BE2C (cell line): ENCODE results near the gene LRBA.

Experiments
- DNase-seq: peaks from one replicate; pipeline ENCODE4 v3.0.0-alpha.2; 2020
- H3K27me3 ChIP-seq: fragments of 250-450 bp; sonication (Bioruptor Pico); 2 replicates; pipeline ENCODE4 v1.5.1; 2020; ENCODE audit warnings: mild to moderate bottlenecking
- H3K36me3 ChIP-seq: fragments of 250-450 bp; sonication (Bioruptor Pico); 2 replicates; pipeline ENCODE4 v1.5.1; 2020; ENCODE audit warnings: mild to moderate bottlenecking
- H3K4me1 ChIP-seq: fragments of 250-450 bp; sonication (Bioruptor Pico); 2 replicates; pipeline ENCODE4 v1.5.1; 2020
- H3K4me3 ChIP-seq: 2 replicates; pipeline ENCODE4 v1.5.1; 2011; ENCODE audit warnings: low read depth, low read length
- H3K9me3 ChIP-seq: fragments of 250-450 bp; sonication (Bioruptor Pico); 2 replicates; pipeline ENCODE4 v1.5.1; 2020
- CTCF ChIP-seq: IDR thresholded peaks from 2 replicates; pipeline ENCODE4 v1.5.1; 2012; ENCODE audit warnings: mild to moderate bottlenecking, low read depth, low read length

LRBA gene

GRCh38 chr4:150817804-150818528, 197.1 kb downstream of the LRBA start:
- Histone ChIP-seq H3K27me3 (no peaks in the 10 kb centered on the region), H3K36me3 (no peaks in the 10 kb centered on the region), H3K4me1 (no peaks in the 10 kb centered on the region), H3K4me3 (no peak overlapping the region), H3K9me3 (no peaks in the 10 kb centered on the region)
- no peak for TF ChIP-seq CTCF
- DNase-seq: no peak

DNA sequence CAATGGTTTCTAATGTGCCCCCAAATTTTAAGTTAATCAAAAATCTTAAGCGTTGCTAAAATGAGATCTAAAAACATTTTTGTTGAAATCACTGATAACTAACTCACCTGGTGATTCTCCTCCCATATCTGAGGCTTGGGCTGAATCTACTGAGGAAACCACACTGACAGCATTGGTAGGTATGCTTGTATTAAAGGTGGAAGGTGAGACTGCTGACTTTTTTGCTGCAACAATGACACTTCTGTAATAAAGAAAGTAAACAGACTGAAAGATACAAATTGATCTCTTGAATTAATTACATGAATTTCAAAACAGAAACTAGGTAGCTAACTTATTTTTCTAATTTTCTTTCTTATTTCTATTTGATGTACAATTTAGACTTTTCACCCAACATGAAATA, 198.1 kb downstream of the LRBA start:
- no peaks in the 10 kb centered on the region for H3K9me3 ChIP-seq
- no peak overlapping the region for H3K4me3 ChIP-seq
- no peak for TF ChIP-seq CTCF
- H3K4me1 ChIP-seq: no peaks in the 10 kb centered on the region; the same call in 1 of the 2 replicates
- no peaks in the 10 kb centered on the region for H3K27me3 ChIP-seq
- H3K36me3 ChIP-seq: no peaks in the 10 kb centered on the region
- no peak for DNase-seq

DNA sequence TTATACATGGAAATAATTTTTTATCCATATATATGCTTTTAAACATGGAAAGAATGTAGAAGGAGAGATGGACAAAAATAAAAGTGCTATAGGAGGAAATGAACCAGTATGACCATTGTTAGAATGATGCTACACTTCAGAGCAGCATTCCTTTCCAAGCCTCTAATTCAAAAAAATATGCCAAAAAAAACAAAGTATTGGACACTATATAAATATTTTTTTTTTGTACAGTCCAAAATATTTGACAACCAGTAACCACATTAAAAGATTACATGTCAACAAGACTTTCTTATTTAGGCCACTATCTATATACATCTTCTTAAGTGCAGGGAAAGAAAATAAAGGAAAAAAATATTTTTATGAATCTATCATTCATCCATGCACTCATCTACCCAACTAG, 198.6 kb downstream of the LRBA start:
- Histone ChIP-seq H3K27me3 (no peaks in the 10 kb centered on the region), H3K9me3 (no peaks in the 10 kb centered on the region), H3K4me1 (no peaks in the 10 kb centered on the region; the same call in 1 of the 2 replicates), H3K36me3 (no peaks in the 10 kb centered on the region), H3K4me3 (no peak overlapping the region)
- no peak for DNase-seq
- TF ChIP-seq CTCF: no peak

GRCh38 chr4:150814873-150815272, 200.2 kb downstream of the LRBA start:
- Histone ChIP-seq H3K36me3 (no peaks in the 10 kb centered on the region), H3K4me3 (no peak overlapping the region), H3K4me1 (no peaks in the 10 kb centered on the region; the same call in 1 of the 2 replicates), H3K9me3 (no peaks in the 10 kb centered on the region), H3K27me3 (no peaks in the 10 kb centered on the region)
- DNase-seq: no peak
- no peak for TF ChIP-seq CTCF

DNA sequence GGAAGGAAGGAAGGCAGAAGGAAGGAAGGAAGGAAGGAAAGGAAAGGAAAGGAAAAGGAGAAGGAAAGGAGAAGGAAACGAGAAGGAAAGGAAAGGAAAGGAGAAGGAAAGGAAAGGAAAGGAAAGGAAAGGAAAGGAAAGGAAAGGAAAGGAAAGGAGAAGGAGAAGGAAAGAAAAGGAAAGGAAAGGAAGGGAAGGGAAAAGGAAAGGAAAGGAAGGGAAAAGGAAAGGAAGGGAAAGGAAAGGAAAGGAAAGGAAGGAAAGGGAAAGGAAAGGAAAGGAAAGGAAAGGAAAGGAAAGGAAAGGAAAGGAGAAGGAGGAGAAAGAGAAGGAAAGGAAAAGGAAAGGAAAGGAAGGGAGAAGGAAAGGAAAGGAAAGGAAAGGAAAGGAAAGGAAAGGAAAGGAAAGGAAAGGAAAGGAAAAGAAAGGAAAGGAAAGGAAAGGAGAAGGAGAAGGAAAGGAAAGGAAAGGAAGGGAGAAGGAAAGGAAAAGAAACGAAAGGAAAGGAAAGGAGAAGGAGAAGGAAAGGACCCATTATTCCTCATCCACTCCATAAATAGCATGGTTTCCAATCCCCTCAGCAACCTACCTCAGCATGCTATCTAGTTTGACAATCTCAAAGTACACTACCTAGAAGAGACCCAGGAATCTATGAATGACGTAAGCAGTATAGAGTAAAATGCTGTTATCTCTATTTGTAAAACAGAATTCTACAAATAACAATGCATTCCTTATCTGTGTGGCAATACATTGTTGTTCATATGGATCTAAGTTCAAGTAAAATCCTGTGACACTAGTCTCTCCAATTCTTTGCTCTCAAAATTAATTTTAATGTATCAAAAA, 209.7 kb downstream of the LRBA start:
- no peak overlapping the region for H3K4me3 ChIP-seq
- no peaks in the 10 kb centered on the region for H3K9me3 ChIP-seq
- no peaks in the 10 kb centered on the region for H3K4me1 ChIP-seq

More for the DNA sequence above, 209.7 kb downstream of the LRBA start:
- Histone ChIP-seq H3K36me3 (no peaks in the 10 kb centered on the region), H3K27me3 (no peaks in the 10 kb centered on the region)
- no peak for TF ChIP-seq CTCF
- DNase-seq: no peak
